Spleen (tissue), 11 donors: ENCODE data around the gene CMC1. TPM values are rescaled to one million over a fixed set of nuclear protein-coding genes. Genes with fewer than 3 reads are reported as not detected.

Experiments
- DNase-seq: peaks from one replicate; pipeline ENCODE4 v3.0.0-alpha.2; 2020
- H3K27ac ChIP-seq, 8 donors: fragments of 200-600 bp; sonication (generic) in 7 of 8; 1 replicate in 4 of 8; 2 replicates in 4 of 8; pipeline versions ENCODE4 v1.5.0 to v1.8.0; 2016 to 2021; ENCODE audit warnings: inconsistent platforms in 4 of 8, mild to moderate bottlenecking in 4 of 8, moderate library complexity in 1 of 8
- H3K27me3 ChIP-seq, 7 donors: fragments of 200-600 bp; sonication (generic) in 6 of 7; replicated peaks in 1 of 7; 1 replicate in 4 of 7; 2 replicates in 3 of 7; pipeline versions ENCODE4 v1.5.0 to v1.8.0; 2016 to 2021; ENCODE audit warnings: inconsistent platforms in 3 of 7, mild to moderate bottlenecking in 1 of 7
- H3K36me3 ChIP-seq, 6 donors: fragments of 200-600 bp; sonication (generic) in 5 of 6; 1 replicate in 4 of 6; 2 replicates in 2 of 6; pipeline versions ENCODE4 v1.5.0 to v1.8.0; 2016 to 2021; ENCODE audit warnings: inconsistent platforms in 2 of 6
- H3K4me1 ChIP-seq, 6 donors: fragments of 200-600 bp; sonication (generic) in 5 of 6; 1 replicate in 3 of 6; 2 replicates in 3 of 6; pipeline versions ENCODE4 v1.5.0 to v1.8.0; 2016 to 2021; ENCODE audit warnings: inconsistent platforms in 3 of 6
- H3K4me3 ChIP-seq, 8 donors: fragments of 200-600 bp; sonication (generic) in 7 of 8; 1 replicate in 4 of 8; 2 replicates in 4 of 8; pipeline versions ENCODE4 v1.5.0 to v1.8.0; 2016 to 2021; ENCODE audit warnings: inconsistent platforms in 4 of 8, mild to moderate bottlenecking in 4 of 8, moderate library complexity in 2 of 8
- H3K9me3 ChIP-seq, 8 donors: fragments of 200-600 bp; sonication (generic) in 7 of 8; 1 replicate in 4 of 8; 2 replicates in 4 of 8; pipeline versions ENCODE4 v1.5.0 to v1.8.0; 2016 to 2021; ENCODE audit warnings: inconsistent platforms in 4 of 8
- POLR2A ChIP-seq, 3 donors: fragments of 450-650 bp; IDR thresholded peaks; one replicate each; pipeline ENCODE4 v1.5.1; 2017; ENCODE audit warnings: antibody characterized with exemption in 3 of 3, mild to moderate bottlenecking in 1 of 3
- POLR2AphosphoS5 ChIP-seq, 3 donors: sonication (generic); formaldehyde crosslinking; IDR thresholded peaks; one replicate each; pipeline ENCODE4 v1.5.1; 2017; ENCODE audit warnings: antibody characterized with exemption in 3 of 3
- WGBS, 5 donors: extraction: QIAGEN DNeasy Blood & Tissue Kit in 3 of 5; methylation state at CpG; one replicate each; pipeline versions ENCODE4 v1.1.5 to v1.1.7; 2013 to 2018; 5-methylcytosine and 5-hydroxymethylcytosine counted together
- intact Hi-C: fragments of 100-400 bp; cut with DNase I; formaldehyde crosslinking; loops from one replicate; pipeline ENCODE4 v1.15.0; 2023; ENCODE audit warnings: low total_unique reads
- polyA plus RNA-seq, 3 donors: library from polyadenylated mRNA; stranded (reverse); fragments of 200-250 nt; gene quantifications; one replicate each; pipeline ENCODE4 v1.2.1, GENCODE V29; 2013
- total RNA-seq, 7 donors: library from RNA; depleted of rRNA in 3 of 7; stranded (reverse); fragments of >200 nt in 3 of 7; fragmentation: NEBNext Ultra II Directional in 4 of 7; extraction: Animal tissue kit (Norgen Biotek cat#: 25700) in 4 of 7; gene quantifications; one replicate each; pipeline versions ENCODE4 v1.1.0 to v1.2.1, GENCODE V29; 2016 to 2021
- TF ChIP-seq, protein P1 (sequence below), 11 experiments: fragments of 200-600 bp in 7 of 11; fragments of 450-650 bp in 4 of 11; sonication (generic) in 4 of 11; IDR thresholded peaks in 8 of 11; conservative IDR thresholded peaks in 3 of 11; 1 replicate in 7 of 11; 2 replicates in 4 of 11; pipeline versions ENCODE4 v1.4.0 to v1.8.0; 2016 to 2021; ENCODE audit warnings: antibody characterized with exemption in 11 of 11, inconsistent platforms in 4 of 11, mild to moderate bottlenecking in 1 of 11
- donor health status: healthy with polysubstance abuse.
- donor health status: DM: no; HTN: no; CAD: no; lungs with moderate emphysema.
- donor health status: DM: no; HTN: no; CAD: no.
- donor health status: Bipolar disorder and iron deficiency.
- donor health status: healthy.
- donor health status: DM: no; HTN: no; CAD: no.
- donor health status: DM: yes; HTN: yes; CAD: no.

CMC1 gene
- total and polyA plus RNA-seq, 10 donors, result 32.8 to 59.5 (median 39.9) TPM

DNA sequence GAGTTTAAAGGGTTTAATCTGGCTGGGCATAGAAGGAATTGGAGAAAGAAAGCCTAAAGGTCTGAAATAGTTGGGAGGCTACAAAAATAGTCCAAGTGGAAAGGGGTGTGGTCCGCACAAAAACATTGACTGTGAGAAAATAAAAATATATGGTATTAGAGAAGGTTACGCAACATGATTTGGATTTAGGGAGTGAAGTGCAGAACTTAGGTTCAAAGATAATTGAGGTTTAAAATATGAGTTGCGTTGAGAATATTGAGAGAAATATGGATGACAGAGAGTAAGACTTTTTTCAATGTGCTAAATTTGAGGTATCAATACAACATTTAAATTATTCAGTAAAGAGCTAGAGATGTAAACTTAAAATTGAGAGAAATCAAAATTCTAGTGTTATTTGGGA is 15.4 kb upstream of the CMC1 start:
- Histone ChIP-seq H3K27me3 (no peaks in the 10 kb centered on the region), H3K27ac (no peak overlapping the region), H3K4me3 (no peak overlapping the region), H3K36me3 (no peaks in the 10 kb centered on the region), H3K4me1 (no peaks in the 10 kb centered on the region), H3K9me3 (no peaks in the 10 kb centered on the region)
- TF ChIP-seq POLR2A (IDR thresholded peaks at IDR 0.05) (no peak), POLR2AphosphoS5 (IDR thresholded peaks at IDR 0.05) (no peak)
- TF ChIP-seq, protein P1, sequence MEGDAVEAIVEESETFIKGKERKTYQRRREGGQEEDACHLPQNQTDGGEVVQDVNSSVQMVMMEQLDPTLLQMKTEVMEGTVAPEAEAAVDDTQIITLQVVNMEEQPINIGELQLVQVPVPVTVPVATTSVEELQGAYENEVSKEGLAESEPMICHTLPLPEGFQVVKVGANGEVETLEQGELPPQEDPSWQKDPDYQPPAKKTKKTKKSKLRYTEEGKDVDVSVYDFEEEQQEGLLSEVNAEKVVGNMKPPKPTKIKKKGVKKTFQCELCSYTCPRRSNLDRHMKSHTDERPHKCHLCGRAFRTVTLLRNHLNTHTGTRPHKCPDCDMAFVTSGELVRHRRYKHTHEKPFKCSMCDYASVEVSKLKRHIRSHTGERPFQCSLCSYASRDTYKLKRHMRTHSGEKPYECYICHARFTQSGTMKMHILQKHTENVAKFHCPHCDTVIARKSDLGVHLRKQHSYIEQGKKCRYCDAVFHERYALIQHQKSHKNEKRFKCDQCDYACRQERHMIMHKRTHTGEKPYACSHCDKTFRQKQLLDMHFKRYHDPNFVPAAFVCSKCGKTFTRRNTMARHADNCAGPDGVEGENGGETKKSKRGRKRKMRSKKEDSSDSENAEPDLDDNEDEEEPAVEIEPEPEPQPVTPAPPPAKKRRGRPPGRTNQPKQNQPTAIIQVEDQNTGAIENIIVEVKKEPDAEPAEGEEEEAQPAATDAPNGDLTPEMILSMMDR (IDR thresholded peaks at IDR 0.05 in 8 of 11, conservative IDR thresholded peaks at IDR 0.05 in 3 of 11), result no peak
- WGBS, 5 donors, result 92 to 100% (median 95%) methylated on average over 3 of the region's 3 CpGs
- DNase-seq, result no peak
- intact Hi-C loops, result no loop called here

DNA sequence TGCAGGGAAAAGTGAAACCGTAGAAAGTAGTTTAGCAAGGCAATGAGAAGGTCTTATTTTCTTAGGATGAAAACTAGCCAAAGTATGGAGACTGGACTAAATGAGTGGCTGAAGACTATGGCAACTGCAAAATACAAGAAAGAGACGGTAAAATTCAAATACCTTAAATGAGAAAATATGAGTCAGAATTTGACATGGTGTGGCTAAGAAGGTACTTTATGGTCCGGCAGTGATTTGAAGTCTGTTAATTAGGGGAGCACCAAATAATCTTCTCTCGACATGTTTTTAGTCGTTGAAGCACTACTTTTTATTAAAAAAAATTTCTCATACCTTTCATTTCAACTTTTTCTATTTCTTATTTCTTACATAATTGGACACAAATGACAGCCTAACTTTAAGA is 12.8 kb upstream of the CMC1 start:
- TF ChIP-seq POLR2A (IDR thresholded peaks at IDR 0.05) (no peak), POLR2AphosphoS5 (IDR thresholded peaks at IDR 0.05) (no peak)
- TF ChIP-seq, protein P1 (IDR thresholded peaks at IDR 0.05 in 8 of 11, conservative IDR thresholded peaks at IDR 0.05 in 3 of 11), result no peak
- intact Hi-C loops, result no loop called here
- no peaks in the 10 kb centered on the region for H3K4me1 ChIP-seq
- no peak overlapping the region for H3K4me3 ChIP-seq
- 92 to 97% (median 94%) methylated on average over 5 of the region's 5 CpGs for WGBS, 5 donors
- H3K27ac ChIP-seq, result no peak overlapping the region
- H3K9me3 ChIP-seq, result no peaks in the 10 kb centered on the region
- H3K36me3 ChIP-seq, result no peaks in the 10 kb centered on the region
- no peak for DNase-seq
- no peaks in the 10 kb centered on the region for H3K27me3 ChIP-seq

DNA sequence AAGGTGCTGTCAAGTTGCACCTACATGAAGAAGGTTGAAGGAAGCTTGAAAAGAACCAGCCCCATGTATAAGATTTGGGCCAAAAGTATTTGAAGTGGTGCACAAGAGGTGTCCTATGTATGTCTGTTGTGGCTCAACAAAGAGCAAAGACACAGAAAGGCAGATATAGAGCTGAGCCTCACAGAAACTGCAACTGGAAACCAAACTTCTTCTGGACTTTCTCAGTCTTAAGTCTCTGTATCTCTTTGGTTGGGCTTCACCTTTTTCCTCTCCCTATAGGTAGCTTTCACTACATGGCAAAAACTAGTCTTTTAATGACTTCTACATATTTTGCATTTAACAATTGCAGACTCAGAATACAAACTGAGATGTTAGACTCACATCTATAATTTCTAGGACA is 8.8 kb upstream of the CMC1 start:
- H3K9me3 ChIP-seq, result no peaks in the 10 kb centered on the region
- intact Hi-C loops, result no loop called here

DNA sequence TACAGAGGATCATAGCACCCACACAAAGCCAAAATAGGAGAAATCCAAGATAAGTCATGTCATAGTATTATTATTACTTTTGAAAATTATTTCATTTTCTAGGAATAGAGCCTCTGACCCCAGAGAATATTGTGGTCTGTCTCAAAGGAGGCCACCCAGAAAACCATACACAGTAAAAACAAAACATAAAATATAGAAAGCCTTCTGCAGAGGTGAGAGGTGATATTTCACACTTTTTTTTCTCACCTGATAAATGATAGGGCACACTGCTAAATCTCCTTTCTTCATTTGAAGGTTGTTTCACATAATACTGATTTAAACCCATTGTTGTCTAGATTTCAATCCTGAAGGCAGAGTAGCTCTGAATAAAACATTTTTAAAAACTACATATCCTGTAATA is 7.0 kb upstream of the CMC1 start:
- Histone ChIP-seq H3K9me3 (no peaks in the 10 kb centered on the region), H3K36me3 (no peaks in the 10 kb centered on the region), H3K27me3 (no peaks in the 10 kb centered on the region), H3K27ac (no peak overlapping the region), H3K4me3 (no peak overlapping the region), H3K4me1 (no peaks in the 10 kb centered on the region)
- intact Hi-C loops, result no loop called here
- no peak for DNase-seq
- TF ChIP-seq POLR2AphosphoS5 (IDR thresholded peaks at IDR 0.05) (no peak), POLR2A (IDR thresholded peaks at IDR 0.05) (no peak)
- TF ChIP-seq, protein P1 (IDR thresholded peaks at IDR 0.05 in 8 of 11, conservative IDR thresholded peaks at IDR 0.05 in 3 of 11), result no peak

More for the DNA sequence above, 8.8 kb upstream of the CMC1 start:
- Histone ChIP-seq H3K27ac (no peak overlapping the region), H3K4me3 (no peak overlapping the region), H3K27me3 (no peaks in the 10 kb centered on the region), H3K4me1 (no peaks in the 10 kb centered on the region), H3K36me3 (no peaks in the 10 kb centered on the region)
- TF ChIP-seq, protein P1 (IDR thresholded peaks at IDR 0.05 in 8 of 11, conservative IDR thresholded peaks at IDR 0.05 in 3 of 11), result no peak
- TF ChIP-seq POLR2A (IDR thresholded peaks at IDR 0.05) (no peak), POLR2AphosphoS5 (IDR thresholded peaks at IDR 0.05) (no peak)
- DNase-seq, result no peak
